Cardiac muscle cell (in vitro differentiated cells and primary cell): ENCODE results near the gene CCNQ. TPM values are rescaled to one million over a fixed set of nuclear protein-coding genes. Genes with fewer than 3 reads are reported as not detected.

Experiments
- DNase-seq, 2 donors: peaks; one replicate each; pipeline versions ENCODE4 v3.0.0 to v3.0.0-alpha.2; 2010 to 2017; ENCODE audit warnings: low read depth in 1 of 2, low spot score in 1 of 2
- H3K27ac ChIP-seq: fragments of 200-600 bp; sonication (generic); 2 replicates; pipeline ENCODE4 v1.5.1; 2016
- H3K27me3 ChIP-seq: fragments of 200-600 bp; sonication (generic); 2 replicates; pipeline ENCODE4 v1.6.0; 2016; ENCODE audit warnings: control low read depth
- H3K36me3 ChIP-seq: fragments of 200-600 bp; sonication (generic); 2 replicates; pipeline ENCODE4 v1.5.1; 2016; ENCODE audit warnings: control low read depth
- H3K4me1 ChIP-seq: fragments of 200-600 bp; sonication (generic); 2 replicates; pipeline ENCODE4 v1.8.1; 2017; ENCODE audit warnings: low read depth, mild to moderate bottlenecking, mixed run types
- H3K4me3 ChIP-seq: fragments of 200-600 bp; sonication (generic); 2 replicates; pipeline ENCODE4 v1.5.1; 2016; ENCODE audit warnings: mild to moderate bottlenecking
- H3K9me3 ChIP-seq: fragments of 200-600 bp; sonication (generic); 2 replicates; pipeline ENCODE4 v1.5.1; 2017; ENCODE audit warnings: low read depth, mild to moderate bottlenecking, control low read depth
- CTCF ChIP-seq: IDR thresholded peaks from 2 replicates; pipeline ENCODE4 v1.5.1; 2012; ENCODE audit warnings: low read depth, mild to moderate bottlenecking, low read length
- polyA plus RNA-seq: library from polyadenylated mRNA; unstranded; fragments of >200 nt; fragmentation: Nextera tagmentation; extraction: Ambion mirVana; gene quantifications from 2 replicates; pipeline ENCODE4 v1.2.1, GENCODE V29; 2016
- total RNA-seq: library from RNA; depleted of rRNA; stranded (reverse); fragments of >200 nt; gene quantifications from 2 replicates; pipeline ENCODE4 v1.2.3, GENCODE V29; 2016

The CCNQ gene
- total and polyA plus RNA-seq, 2 experiments from 2014 or later, result 28.5 to 37.0 TPM

GRCh38 chrX:153568451-153569011 lies 30.4 kb downstream of the CCNQ start:
- TF ChIP-seq CTCF, result no peak
- H3K4me1 ChIP-seq, result no peaks in the 10 kb centered on the region
- H3K4me3 ChIP-seq, result no peak overlapping the region
- no peaks in the 10 kb centered on the region for H3K27me3 ChIP-seq
- no peak for DNase-seq
- H3K27ac ChIP-seq, result no peak overlapping the region
- H3K36me3 ChIP-seq, result no peaks in the 10 kb centered on the region
- H3K9me3 ChIP-seq, result no peaks in the 10 kb centered on the region

DNA sequence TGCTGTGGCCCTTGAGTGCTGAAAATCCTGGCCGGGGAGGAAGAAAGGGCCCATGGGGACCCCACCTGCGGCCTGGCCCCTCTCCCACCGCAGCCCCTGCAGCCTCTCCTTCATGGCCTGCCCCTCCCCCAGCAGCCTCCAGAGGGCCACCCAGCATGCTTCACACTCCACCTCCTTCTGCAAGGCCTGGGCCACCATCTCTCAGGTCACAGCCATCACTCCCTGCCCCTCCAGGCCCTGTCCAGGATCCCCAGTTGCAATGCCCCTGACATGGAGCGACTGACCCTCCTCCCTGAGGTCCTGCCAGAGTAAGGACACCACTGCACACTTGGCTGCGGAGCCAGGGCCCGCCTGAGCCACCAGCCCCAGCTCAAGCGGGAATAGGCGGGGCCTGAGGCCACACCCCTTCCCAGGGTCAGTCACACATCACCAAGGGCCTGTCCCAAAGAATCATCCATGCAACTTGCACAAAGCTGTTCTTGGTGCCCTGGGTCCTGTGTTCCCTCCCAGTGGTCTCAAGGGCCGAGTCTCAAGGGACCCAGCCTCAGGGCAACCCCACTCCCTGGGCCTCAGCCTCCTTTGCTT lies 32.9 kb downstream of the CCNQ start:
- TF ChIP-seq CTCF, result no peak
- Histone ChIP-seq H3K36me3 (no peaks in the 10 kb centered on the region), H3K4me3 (no peak overlapping the region), H3K27me3 (no peaks in the 10 kb centered on the region), H3K9me3 (no peaks in the 10 kb centered on the region), H3K27ac (no peak overlapping the region), H3K4me1 (no peaks in the 10 kb centered on the region)
- DNase-seq, result no peak

DNA sequence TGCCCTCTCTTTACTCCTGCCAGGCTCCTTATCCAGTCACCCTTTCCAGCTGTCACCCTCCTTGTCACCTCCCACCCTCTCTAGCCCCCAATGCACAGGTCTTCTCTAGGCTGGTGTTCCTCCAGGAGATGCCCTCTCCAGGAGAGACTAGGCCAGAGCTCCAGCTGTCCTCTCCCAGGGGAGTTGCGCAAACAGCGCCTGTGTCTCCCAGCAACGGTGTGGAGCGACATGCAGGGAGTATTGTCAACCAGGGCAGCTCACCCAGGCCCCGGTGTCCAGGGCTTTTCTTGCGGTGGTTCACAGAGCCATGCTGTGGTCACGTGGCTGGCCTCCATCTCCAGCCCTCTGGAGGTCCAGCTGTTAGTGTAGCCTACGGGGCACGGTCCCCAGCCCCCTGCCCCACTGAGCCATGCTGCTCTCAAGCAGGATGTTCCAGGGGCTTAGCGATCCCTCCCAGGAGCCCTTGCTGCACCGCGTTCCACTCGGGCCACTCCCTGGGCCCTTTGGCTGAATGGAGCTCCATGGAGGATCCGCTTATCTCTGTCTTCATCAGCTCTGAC lies 34.8 kb downstream of the CCNQ start:
- Histone ChIP-seq H3K4me3 (no peak overlapping the region), H3K36me3 (no peaks in the 10 kb centered on the region), H3K27me3 (no peaks in the 10 kb centered on the region), H3K9me3 (no peaks in the 10 kb centered on the region), H3K27ac (no peak overlapping the region), H3K4me1 (no peaks in the 10 kb centered on the region)
- no peak for TF ChIP-seq CTCF
- peak in 1 of 2 donors; percentile 29 for DNase-seq

GRCh38 chrX:153562546-153562945 lies 36.4 kb downstream of the CCNQ start:
- no peak overlapping the region for H3K27ac ChIP-seq
- no peaks in the 10 kb centered on the region for H3K27me3 ChIP-seq
- no peak for DNase-seq
- H3K4me1 ChIP-seq, result no peaks in the 10 kb centered on the region
- no peaks in the 10 kb centered on the region for H3K36me3 ChIP-seq
- no peak overlapping the region for H3K4me3 ChIP-seq
- no peaks in the 10 kb centered on the region for H3K9me3 ChIP-seq
- no peak for TF ChIP-seq CTCF

DNA sequence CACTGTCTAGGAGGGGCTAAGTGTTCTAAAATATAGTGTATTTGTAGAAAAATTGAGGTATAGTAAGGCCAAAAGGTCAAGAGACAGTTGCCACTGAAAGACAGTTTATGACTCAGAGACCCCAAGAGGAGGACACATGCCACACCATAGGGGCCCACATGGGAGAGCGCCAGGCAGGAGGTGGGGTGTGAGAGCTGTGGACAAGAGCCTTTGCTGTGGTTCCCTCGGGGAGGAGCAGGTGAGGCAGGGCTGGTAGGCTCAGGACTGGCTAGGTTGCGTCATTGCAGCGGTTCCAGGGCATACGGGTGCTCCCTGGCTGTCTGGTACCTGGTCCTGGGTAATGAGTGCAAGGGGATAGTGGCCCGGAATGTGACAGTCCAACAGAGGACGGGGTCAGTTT lies 37.6 kb downstream of the CCNQ start:
- Histone ChIP-seq H3K4me1 (no peaks in the 10 kb centered on the region), H3K9me3 (no peaks in the 10 kb centered on the region), H3K36me3 (no peaks in the 10 kb centered on the region), H3K27me3 (no peaks in the 10 kb centered on the region), H3K27ac (no peak overlapping the region), H3K4me3 (no peak overlapping the region)
- TF ChIP-seq CTCF, result no peak
- DNase-seq, result no peak
